H1 (cell line): ENCODE results near the gene CCR9. TPM values are rescaled to one million over a fixed set of nuclear protein-coding genes. Genes with fewer than 3 reads are reported as not detected.

Experiments used
- CBX8 ChIP-seq: fragments of 300-800, 300-1000 bp; sonication (generic); IDR thresholded peaks from 2 replicates; pipeline ENCODE4 v1.7.1; 2016; ENCODE audit warnings: low read depth, low read length, borderline replicate concordance
- CHD7 ChIP-seq: fragments of 300-600 bp; sonication (generic); IDR thresholded peaks from 2 replicates; pipeline ENCODE4 v1.7.1; 2012; ENCODE audit warnings: low read length, moderate library complexity, mild to moderate bottlenecking, inconsistent platforms; ENCODE audit not compliant: insufficient replicate concordance
- TBP ChIP-seq: IDR thresholded peaks from 2 replicates; pipeline ENCODE4 v1.6.1; 2011; ENCODE audit warnings: low read depth, low read length, improper control_type of control experiment
- polyA plus RNA-seq, 7 experiments: library from polyadenylated mRNA; depleted of rRNA in 3 of 7; stranded (reverse) in 5 of 7; unstranded in 2 of 7; fragments of >200 nt in 5 of 7; fragments of 200-250 nt in 2 of 7; gene quantifications; 1 replicate in 5 of 7; 2 replicates in 1 of 7; 4 replicates in 1 of 7; pipeline versions ENCODE4 v1.2.1 to v1.2.3, GENCODE V29; 2011 to 2013; ENCODE audit warnings: missing spikeins in 2 of 7, mixed read lengths in 2 of 7
- total RNA-seq: library from RNA; stranded (reverse); fragmentation: NEBNext Ultra II Directional; extraction: Animal tissue kit (Norgen Biotek cat#: 25700); gene quantifications from 2 replicates; pipeline ENCODE4 v1.2.1, GENCODE V29; 2021

Gene CCR9
- total and polyA plus RNA-seq, 2 of the 8 experiments (the other 6 are each of a cell fraction or from before 2014, with no cell fraction given): not detected

- TF ChIP-seq CHD7: no peak
- TF ChIP-seq CBX8: no peak
- TF ChIP-seq TBP: no peak
Observed at GRCh38 chr3:45915059-45915439, 28.7 kb downstream of the CCR9 start (continued).
